Psoas muscle (tissue), 8 donors: ENCODE measurements around the gene TMEM235. TPM values are rescaled to one million over a fixed set of nuclear protein-coding genes. Genes with fewer than 3 reads are reported as not detected.
A peak's percentile ranks its signal among the peaks of the same experiment; 100 is the strongest.
"Not testable (repeated sequence)": the region's sequence is repeated elsewhere in the genome, so short reads cannot be mapped to it uniquely, and the experiment has no call there.

ENCODE experiments used
- ATAC-seq, 4 donors: fragments of 200-7000 bp; cut with Tn5 transposase; one replicate each; pipeline ENCODE4 v1.9.1; 2020; ENCODE audit warnings: moderate library complexity in 3 of 4, mild to moderate bottlenecking in 2 of 4
- DNase-seq, 2 donors: peaks; one replicate each; pipeline ENCODE4 v3.0.0-alpha.2; 2020
- H3K27ac ChIP-seq: fragments of 200-600 bp; one replicate; pipeline ENCODE4 v1.8.0; 2022
- H3K27me3 ChIP-seq, 3 donors: fragments of 200-600 bp in 1 of 3; one replicate each; pipeline versions ENCODE4 v1.6.1 to v1.8.0; 2013 to 2022; ENCODE audit warnings: low read length in 2 of 3, mild to moderate bottlenecking in 2 of 3, moderate library complexity in 1 of 3; ENCODE audit not compliant: insufficient read depth in 3 of 3
- H3K36me3 ChIP-seq, 2 donors: fragments of 200-600 bp in 1 of 2; one replicate each; pipeline versions ENCODE4 v1.6.1 to v1.8.0; 2013 to 2022; ENCODE audit warnings: low read depth in 1 of 2, mild to moderate bottlenecking in 1 of 2, moderate library complexity in 1 of 2; ENCODE audit not compliant: insufficient read depth in 1 of 2
- H3K4me1 ChIP-seq: fragments of 200-600 bp; one replicate; pipeline ENCODE4 v1.8.0; 2022
- H3K4me3 ChIP-seq: fragments of 200-600 bp; one replicate; pipeline ENCODE4 v1.8.0; 2022; ENCODE audit warnings: mild to moderate bottlenecking
- H3K9me3 ChIP-seq: fragments of 200-600 bp; one replicate; pipeline ENCODE4 v1.8.0; 2022
- CTCF ChIP-seq: fragments of 200-600 bp; IDR thresholded peaks from one replicate; pipeline ENCODE4 v1.8.0; 2022; ENCODE audit warnings: antibody characterized with exemption
- WGBS, 3 donors: extraction: QIAGEN DNeasy Blood & Tissue Kit; methylation state at CpG; one replicate each; pipeline versions ENCODE4 v1.1.6 to v1.1.7; 2013; 5-methylcytosine and 5-hydroxymethylcytosine counted together
- intact Hi-C, 2 donors: fragments of 100-400 bp; cut with DNase I; formaldehyde crosslinking; loops; one replicate each; pipeline versions ENCODE4 v1.11.0 to v1.14.2; 2022
- polyA plus RNA-seq, 3 donors: library from polyadenylated mRNA; stranded (reverse); fragments of 200-250 nt; gene quantifications; one replicate each; pipeline ENCODE4 v1.2.3, GENCODE V29; 2013
- total RNA-seq, 4 donors: library from RNA; stranded (reverse); fragmentation: NEBNext Ultra II Directional in 2 of 4; extraction: Animal tissue kit (Norgen Biotek cat#: 25700) in 2 of 4; gene quantifications; one replicate each; pipeline versions ENCODE4 v1.2.1 to v1.2.4, GENCODE V29; 2021 to 2023
- donor health status: healthy with polysubstance abuse.
- donor health status: DM: no; HTN: no; CAD: no; lungs with moderate emphysema.
- donor health status: Bipolar disorder and iron deficiency.
- donor health status: healthy.
- donor health status: DM: yes; HTN: yes; CAD: no.
- donor health status: DM: no; HTN: no; CAD: no.
- donor health status: DM: no; HTN: no; CAD: no.
- donor health status: DM: yes; HTN: yes; CAD: no.

Gene TMEM235
- total and polyA plus RNA-seq, 7 donors, result not detected

GRCh38 chr17:78252701-78253635 is 21.5 kb downstream of the TMEM235 start:
- TF ChIP-seq CTCF, result no peak
- intact Hi-C loops, result loop anchor here (5.0 kb wide), 3 partner anchors 66 to 231 kb away; partner anchors contain the start of genes AFMID (in 1 of the 2) and TK1 (in 1 of the 2)
- WGBS, 3 donors, result 72 to 79% (median 74%) methylated on average over 15 of the region's 15 CpGs
- no peaks in the 10 kb centered on the region for H3K27me3 ChIP-seq
- H3K4me3 ChIP-seq, result peak overlapping the region; percentile 100
- no peak overlapping the region for H3K27ac ChIP-seq
- H3K9me3 ChIP-seq, result no peaks in the 10 kb centered on the region
- no peak for ATAC-seq
- H3K36me3 ChIP-seq, result no peaks in the 10 kb centered on the region
- H3K4me1 ChIP-seq, result peaks cover 13% of the 10 kb centered on the region
- DNase-seq, result no peak

- intact Hi-C loops, result loop anchor here (5.0 kb wide), 3 partner anchors 66 to 231 kb away; partner anchors contain the start of genes AFMID (in 1 of the 2) and TK1 (in 1 of the 2)
- not testable (repeated sequence) for H3K27me3 ChIP-seq, ATAC-seq, H3K36me3 ChIP-seq, DNase-seq, H3K9me3 ChIP-seq
- 68 to 84% (median 78%) methylated on average over 12 of the region's 12 CpGs for WGBS, 3 donors
- H3K4me3 ChIP-seq, result peak overlapping the region; percentile 100
- peaks cover 13% of the 10 kb centered on the region for H3K4me1 ChIP-seq
- H3K27ac ChIP-seq, result peak overlapping the region; percentile 95
Measured at GRCh38 chr17:78253636-78253945, 22.2 kb downstream of the TMEM235 start.

- Histone ChIP-seq H3K9me3 (no peaks in the 10 kb centered on the region), H3K4me1 (peaks cover 13% of the 10 kb centered on the region), H3K27ac (peak overlapping the region; percentile 95), H3K27me3 (no peaks in the 10 kb centered on the region), H3K4me3 (peak overlapping the region; percentile 100), H3K36me3 (no peaks in the 10 kb centered on the region)
- WGBS, 3 donors, result 0 to 2% (median 2%) methylated on average over 65 to 73 of the region's 73 CpGs
- no peak for TF ChIP-seq CTCF
- intact Hi-C loops, result loop anchor here (5.0 kb wide), 3 partner anchors 67 to 232 kb away; partner anchors contain the start of genes AFMID (in 1 of the 2) and TK1 (in 1 of the 2)
- ATAC-seq (peak; percentile 82 to 91 (median 84)), DNase-seq (peak; percentile 90 to 93)
Measured at GRCh38 chr17:78253946-78254672, 22.7 kb downstream of the TMEM235 start.

GRCh38 chr17:78255029-78255656 is 23.7 kb downstream of the TMEM235 start:
- H3K4me3 ChIP-seq, result no peak overlapping the region
- no peak overlapping the region for H3K27ac ChIP-seq

More at GRCh38 chr17:78255029-78255656, 23.7 kb downstream of the TMEM235 start:
- 78 to 86% (median 81%) methylated on average over 18 of the region's 18 CpGs for WGBS, 3 donors
- intact Hi-C loops, result no loop called here
- Histone ChIP-seq H3K36me3 (no peaks in the 10 kb centered on the region), H3K4me1 (peaks cover 13% of the 10 kb centered on the region), H3K9me3 (no peaks in the 10 kb centered on the region), H3K27me3 (no peaks in the 10 kb centered on the region)
- DNase-seq (no peak), ATAC-seq (no peak)
- no peak for TF ChIP-seq CTCF
